Endothelial cell of umbilical vein (primary cell): ENCODE measurements around the gene OR5AC2.
A peak's percentile ranks its signal among the peaks of the same experiment; 100 is the strongest.

Experiments
- CTCF ChIP-seq, 2 donors: IDR thresholded peaks; 1 replicate in 1 of 2; 2 replicates in 1 of 2; pipeline ENCODE4 v1.5.1; 2011; ENCODE audit warnings: low read length in 2 of 2, mild to moderate bottlenecking in 2 of 2, moderate library complexity in 2 of 2, control low read depth in 1 of 2, inconsistent platforms in 1 of 2, low read depth in 1 of 2; ENCODE audit not compliant: insufficient read depth in 1 of 2; ENCODE audit errors: extremely low read depth in 1 of 2
- EZH2 ChIP-seq: IDR thresholded peaks from 2 replicates; pipeline ENCODE4 v1.6.1; 2012; ENCODE audit warnings: borderline replicate concordance, low read depth, mild to moderate bottlenecking, moderate library complexity, low read length, inconsistent platforms; ENCODE audit not compliant: severe bottlenecking
- FOS ChIP-seq: IDR thresholded peaks from 2 replicates; pipeline ENCODE4 v1.6.1; 2011; ENCODE audit warnings: mild to moderate bottlenecking, low read length, moderate library complexity, borderline replicate concordance; ENCODE audit not compliant: insufficient read depth
- GATA2 ChIP-seq: IDR thresholded peaks from 2 replicates; pipeline ENCODE4 v1.7.0; 2011; ENCODE audit warnings: low read depth, mild to moderate bottlenecking, moderate library complexity, mixed read lengths, low read length; ENCODE audit not compliant: insufficient read length, insufficient read depth
- MAX ChIP-seq: IDR thresholded peaks from 2 replicates; pipeline ENCODE4 v1.6.1; 2011; ENCODE audit not compliant: insufficient read depth, insufficient read length
- POLR2A ChIP-seq: IDR thresholded peaks from 2 replicates; pipeline ENCODE4 v1.6.1; 2012; ENCODE audit warnings: low read depth, mild to moderate bottlenecking, control low read depth, low read length
- POLR2AphosphoS5 ChIP-seq: IDR thresholded peaks from 2 replicates; pipeline ENCODE4 v1.6.1; 2012; ENCODE audit warnings: low read depth, mild to moderate bottlenecking, control low read depth, low read length, moderate library complexity; ENCODE audit not compliant: insufficient read depth

GRCh38 chr3:98039322-98040024 is 47.5 kb upstream of the OR5AC2 start:
- peak; percentile 76 to 84 for TF ChIP-seq CTCF (IDR thresholded peaks at IDR 0.05; ENCODE audit: extremely low read depth in 1 of 2, insufficient read depth in 1 of 2, low read depth in 1 of 2, low read length in 2 of 2)
- TF ChIP-seq EZH2, result no peak
- TF ChIP-seq GATA2, result no peak
- no peak for TF ChIP-seq POLR2A
- no peak for TF ChIP-seq MAX
- no peak for TF ChIP-seq POLR2AphosphoS5
- TF ChIP-seq FOS, result no peak
